Heart right ventricle (tissue), 16 donors: ENCODE results near the gene RNF144A. TPM values are rescaled to one million over a fixed set of nuclear protein-coding genes. Genes with fewer than 3 reads are reported as not detected.
A peak's percentile ranks its signal among the peaks of the same experiment; 100 is the strongest.

Source experiments
- ATAC-seq, 8 donors: fragments of 200-7000 bp; cut with Tn5 transposase; one replicate each; pipeline ENCODE4 v1.9.1; 2020; ENCODE audit warnings: mild to moderate bottlenecking in 8 of 8, moderate library complexity in 8 of 8, moderate number of reproducible peaks in 1 of 8
- DNase-seq, 2 donors: peaks; one replicate each; pipeline ENCODE4 v3.0.0-alpha.2; 2020
- H3K27ac ChIP-seq, 10 donors: fragments of 200-600 bp; sonication (generic) in 2 of 10; one replicate each; pipeline versions ENCODE4 v1.5.0 to v1.8.0; 2020 to 2022; ENCODE audit warnings: mild to moderate bottlenecking in 3 of 10
- H3K27me3 ChIP-seq, 7 donors: fragments of 200-600 bp; one replicate each; pipeline ENCODE4 v1.8.0; 2021 to 2022; ENCODE audit warnings: mild to moderate bottlenecking in 2 of 7
- H3K36me3 ChIP-seq, 9 donors: fragments of 200-600 bp; sonication (generic) in 1 of 9; one replicate each; pipeline versions ENCODE4 v1.5.0 to v1.8.0; 2020 to 2022; ENCODE audit warnings: mild to moderate bottlenecking in 2 of 9
- H3K4me1 ChIP-seq, 9 donors: fragments of 200-600 bp; sonication (generic) in 1 of 9; one replicate each; pipeline versions ENCODE4 v1.5.0 to v1.8.0; 2020 to 2022; ENCODE audit warnings: mild to moderate bottlenecking in 4 of 9
- H3K4me3 ChIP-seq, 10 donors: fragments of 200-600 bp; sonication (generic) in 2 of 10; one replicate each; pipeline versions ENCODE4 v1.5.0 to v1.8.0; 2020 to 2022; ENCODE audit warnings: mild to moderate bottlenecking in 7 of 10, moderate library complexity in 2 of 10
- H3K9me3 ChIP-seq, 11 donors: fragments of 200-600 bp in 10 of 11; sonication (generic) in 2 of 11; one replicate each; pipeline versions ENCODE4 v1.5.0 to v1.8.0; 2013 to 2022; ENCODE audit warnings: mild to moderate bottlenecking in 2 of 11, control low read depth in 1 of 11, moderate library complexity in 1 of 11
- CTCF ChIP-seq, 9 donors: fragments of 200-600 bp; sonication (generic) in 2 of 9; IDR thresholded peaks; one replicate each; pipeline versions ENCODE4 v1.5.0 to v1.8.0; 2021 to 2022; ENCODE audit warnings: antibody characterized with exemption in 9 of 9, mild to moderate bottlenecking in 5 of 9, moderate library complexity in 1 of 9
- WGBS, 2 donors: extraction: QIAGEN DNeasy Blood & Tissue Kit; methylation state at CpG; one replicate each; pipeline ENCODE4 v1.1.7; 2013; ENCODE audit warnings: inconsistent platforms in 1 of 2; 5-methylcytosine and 5-hydroxymethylcytosine counted together
- intact Hi-C, 10 donors: fragments of 100-400 bp; cut with DNase I; formaldehyde crosslinking; loops; one replicate each; pipeline versions ENCODE4 v1.11.1 to v1.14.2; 2022
- polyA plus RNA-seq, 2 donors: library from polyadenylated mRNA; stranded (reverse); fragments of 200-250 nt; gene quantifications; one replicate each; pipeline ENCODE4 v1.2.3, GENCODE V29; 2013
- total RNA-seq, 10 donors: library from RNA; stranded (reverse); fragmentation: NEBNext Ultra II Directional in 3 of 10; extraction: Animal tissue kit (Norgen Biotek cat#: 25700) in 3 of 10; gene quantifications; one replicate each; pipeline versions ENCODE4 v1.2.1 to v1.2.4, GENCODE V29; 2021 to 2023
- donor health status: Arrhythmogenic right ventricular cardiomyopathy.
- donor health status: ischemic (EF 13 %, LVEDD 7.1; RV severe dilation, severe dysfunction).
- donor health status: healthy with polysubstance abuse.
- donor health status: DM: no; HTN: yes; CAD: no.
- donor health status: DM: no; HTN: no; CAD: no.
- donor health status: ischemic (EF 25% LVEDD 6.9; RV normal size, moderate dysfunction).
- donor health status: ischemic (EF 25% LVEDD 5.7; RV mildly dilated, moderate dysfunction).
- donor health status: healthy.
- donor health status: DM: yes; HTN: yes; CAD: no.
- donor health status: Ischemic cardiomyopathy.
- donor health status: ischemic (EF 35%, LVEDD 5.7; RV mildly dilated, moderate dysfunction).
- donor health status: nonischemic (EF 11% LVEDD 7.7; RV severe dilation, severe dysfunction).
- donor health status: DM: yes; HTN: yes; CAD: no.
- donor health status: PGD.
- donor health status: ischemic (EF 29% LVEDD 5.4; RV normal size, mild dysfunction).
- donor health status: nonischemic (EF 23%, LVEDD 6.1; RV moderate dilation, normal function).

The RNF144A gene
- total and polyA plus RNA-seq, 12 donors, result 3.6 to 19.7 (median 11.6) TPM

GRCh38 chr2:7007846-7008741 is 90.9 kb downstream of the RNF144A start:
- peak overlapping the region in 7 of 10 donors; percentile 1 to 26 (median 17) for H3K4me3 ChIP-seq
- no peaks in the 10 kb centered on the region for H3K36me3 ChIP-seq
- no peaks in the 10 kb centered on the region for H3K27me3 ChIP-seq
- DNase-seq (peak; percentile 93 to 94), ATAC-seq (peak; percentile 82 to 90 (median 84))
- WGBS, 2 donors, result 10 to 16% methylated on average over 24 of the region's 24 CpGs
- intact Hi-C loops, result loop anchor here in 5 of 10 donors (1.0 to 5.0 kb wide), 4 partner anchors 86 to 91 kb away; partner anchors contain the start of gene RNF144A (in 4 of the 5)
- peak; percentile 15 to 65 (median 45) for TF ChIP-seq CTCF (IDR thresholded peaks at IDR 0.05)
- H3K4me1 ChIP-seq, result peaks cover 29 to 89% (median 68%) of the 10 kb centered on the region in 9 donors
- no peaks in the 10 kb centered on the region for H3K9me3 ChIP-seq
- H3K27ac ChIP-seq, result peak overlapping the region; percentile 67 to 89 (median 82)

GRCh38 chr2:7009207-7009911 is 92.1 kb downstream of the RNF144A start:
- DNase-seq, result no peak
- Histone ChIP-seq H3K36me3 (no peaks in the 10 kb centered on the region), H3K27ac (peak overlapping the region; percentile 67 to 89 (median 82)), H3K9me3 (no peaks in the 10 kb centered on the region), H3K27me3 (no peaks in the 10 kb centered on the region), H3K4me1 (peaks cover 29 to 90% (median 79%) of the 10 kb centered on the region in 9 donors), H3K4me3 (no peak overlapping the region)
- 82 to 88% methylated on average over 11 of the region's 11 CpGs for WGBS, 2 donors
- intact Hi-C loops, result loop anchor here in 4 of 10 donors (2.0 to 5.0 kb wide), 3 partner anchors 87 to 93 kb away; partner anchors contain the start of gene RNF144A (in 3 of the 4)
- TF ChIP-seq CTCF (IDR thresholded peaks at IDR 0.05), result no peak
- no peak for ATAC-seq

GRCh38 chr2:7010391-7011054 is 93.3 kb downstream of the RNF144A start:
- WGBS, 2 donors, result 46 to 54% methylated on average over 10 of the region's 10 CpGs
- no peaks in the 10 kb centered on the region for H3K9me3 ChIP-seq
- peak in 2 of 8 donors; percentile 14 to 15 for ATAC-seq
- TF ChIP-seq CTCF (IDR thresholded peaks at IDR 0.05), result no peak
- H3K4me3 ChIP-seq, result no peak overlapping the region
- intact Hi-C loops, result loop anchor here in 1 of 10 donors (5.0 kb wide), 1 partner anchor 93 kb away; the partner anchor contains the start of gene RNF144A
- H3K4me1 ChIP-seq, result peaks cover 29 to 94% (median 90%) of the 10 kb centered on the region in 9 donors
- peak overlapping the region; percentile 67 to 89 (median 82) for H3K27ac ChIP-seq
- peak in 1 of 2 donors; percentile 51 for DNase-seq
- H3K27me3 ChIP-seq, result no peaks in the 10 kb centered on the region
- H3K36me3 ChIP-seq, result no peaks in the 10 kb centered on the region
